GM23338 (cell line): ENCODE results near the gene SLC6A3. TPM values are rescaled to one million over a fixed set of nuclear protein-coding genes. Genes with fewer than 3 reads are reported as not detected.

ENCODE experiments used
- ATAC-seq: fragments of 200-7000 bp; cut with Tn5 transposase; 3 replicates; pipeline ENCODE4 v1.9.1; 2020
- DNase-seq: peaks from one replicate; pipeline ENCODE4 v3.0.0-alpha.2; 2015; ENCODE audit warnings: low spot score
- H2AFZ ChIP-seq: fragments of 200-600 bp; sonication (generic); 2 replicates; pipeline ENCODE4 v1.8.0; 2016; ENCODE audit warnings: antibody characterized with exemption, mild to moderate bottlenecking, moderate library complexity
- H3F3A ChIP-seq: fragments of 200-600 bp; sonication (generic); replicated peaks from 2 replicates; pipeline ENCODE4 v1.8.0; 2017; ENCODE audit warnings: antibody characterized with exemption, mixed run types, low read depth
- H3K27ac ChIP-seq: fragments of 200-600 bp; sonication (generic); 2 replicates; pipeline ENCODE4 v1.6.1; 2016; ENCODE audit warnings: low read depth
- H3K27me3 ChIP-seq: fragments of 200-600 bp; sonication (generic); 2 replicates; pipeline ENCODE4 v1.8.0; 2016; ENCODE audit warnings: mild to moderate bottlenecking, mixed run types, moderate library complexity; ENCODE audit not compliant: insufficient read depth
- H3K36me3 ChIP-seq: fragments of 200-600 bp; sonication (generic); 2 replicates; pipeline ENCODE4 v1.8.0; 2016; ENCODE audit warnings: mild to moderate bottlenecking; ENCODE audit not compliant: insufficient read depth
- H3K4me1 ChIP-seq: fragments of 200-600 bp; sonication (generic); 2 replicates; pipeline ENCODE4 v1.8.0; 2016; ENCODE audit warnings: mild to moderate bottlenecking, moderate library complexity; ENCODE audit not compliant: insufficient read depth
- H3K4me2 ChIP-seq: fragments of 200-600 bp; sonication (generic); 2 replicates; pipeline ENCODE4 v1.7.1; 2017; ENCODE audit warnings: mixed run types
- H3K4me3 ChIP-seq: fragments of 200-600 bp; sonication (generic); 2 replicates; pipeline ENCODE4 v1.6.1; 2016; ENCODE audit warnings: mixed run types
- H3K79me2 ChIP-seq: fragments of 200-600 bp; sonication (generic); replicated peaks from 2 replicates; pipeline ENCODE4 v1.8.0; 2017; ENCODE audit warnings: mild to moderate bottlenecking; ENCODE audit not compliant: insufficient read depth
- H3K9me2 ChIP-seq: fragments of 200-600 bp; sonication (generic); 2 replicates; pipeline ENCODE4 v1.8.0; 2017; ENCODE audit not compliant: insufficient read depth
- H4K20me1 ChIP-seq: fragments of 200-600 bp; sonication (generic); replicated peaks from 2 replicates; pipeline ENCODE4 v1.8.0; 2017; ENCODE audit warnings: mild to moderate bottlenecking; ENCODE audit not compliant: insufficient read depth
- H3K27ac Mint-ChIP-seq: 2 replicates; pipeline ENCODE4 v1.8.0; 2020; ENCODE audit warnings: inconsistent platforms, mild to moderate bottlenecking, moderate library complexity, mixed read lengths
- H3K27me3 Mint-ChIP-seq: 3 replicates; pipeline ENCODE4 v1.8.0; 2022; ENCODE audit warnings: low read depth, mild to moderate bottlenecking, moderate library complexity, mixed read lengths, inconsistent platforms; ENCODE audit not compliant: insufficient read depth, poor library complexity
- H3K36me3 Mint-ChIP-seq: 3 replicates; pipeline ENCODE4 v1.8.0; 2021; ENCODE audit warnings: low read depth, mild to moderate bottlenecking, inconsistent platforms, moderate library complexity, mixed read lengths
- H3K4me1 Mint-ChIP-seq: 3 replicates; pipeline ENCODE4 v1.8.0; 2020; ENCODE audit warnings: mild to moderate bottlenecking, inconsistent platforms, mixed read lengths
- H3K4me3 Mint-ChIP-seq: 3 replicates; pipeline ENCODE4 v1.8.0; 2021; ENCODE audit warnings: moderate library complexity, mild to moderate bottlenecking, inconsistent platforms, mixed read lengths
- H3K9me3 Mint-ChIP-seq: 3 replicates; pipeline ENCODE4 v1.8.0; 2020; ENCODE audit warnings: moderate library complexity, mild to moderate bottlenecking, inconsistent platforms, mixed read lengths
- NANOG ChIP-seq: IDR thresholded peaks from 2 replicates; pipeline ENCODE4 v1.6.1; 2016; ENCODE audit warnings: antibody characterized with exemption, borderline replicate concordance
- POLR2AphosphoS5 ChIP-seq: IDR thresholded peaks from 2 replicates; pipeline ENCODE4 v1.6.1; 2016; ENCODE audit warnings: antibody characterized with exemption, low read depth
- STAT1 ChIP-seq: IDR thresholded peaks from one replicate; pipeline ENCODE4 v1.6.1; 2016; ENCODE audit warnings: antibody characterized with exemption; ENCODE audit not compliant: unreplicated experiment
- ZNF331 ChIP-seq: fragments of 250-450 bp; sonication (Bioruptor Pico); IDR thresholded peaks from 2 replicates; pipeline ENCODE4 v1.5.0; 2020; ENCODE audit warnings: low read depth, mild to moderate bottlenecking, moderate library complexity
- polyA plus RNA-seq: library from polyadenylated mRNA; unstranded; fragments of >200 nt; fragmentation: Nextera tagmentation; extraction: Ambion mirVana; gene quantifications from 2 replicates; pipeline ENCODE4 v1.2.1, GENCODE V29; 2016
- total RNA-seq: library from RNA; depleted of rRNA; stranded (reverse); fragments of >200 nt; shearing (Covaris generic); gene quantifications from 2 replicates; pipeline ENCODE4 v1.2.3, GENCODE V29; 2014
- TF ChIP-seq, protein P1 (sequence below): fragments of 250-450 bp; sonication (Bioruptor Pico); IDR thresholded peaks from 2 replicates; pipeline ENCODE4 v1.5.0; 2020; ENCODE audit warnings: mild to moderate bottlenecking, moderate library complexity
- TF ChIP-seq, protein P2 (sequence below), 2 experiments: fragments of 200-600 bp in 1 of 2; sonication (generic) in 1 of 2; conservative IDR thresholded peaks; 2 replicates each; pipeline versions ENCODE4 v1.5.1 to v1.6.1; 2016 to 2017; ENCODE audit warnings: antibody characterized with exemption in 2 of 2, low read depth in 2 of 2, mild to moderate bottlenecking in 2 of 2, moderate library complexity in 1 of 2

The SLC6A3 gene
- total and polyA plus RNA-seq, 2 experiments from 2014 or later, result 0.76 to 1.0 TPM

DNA sequence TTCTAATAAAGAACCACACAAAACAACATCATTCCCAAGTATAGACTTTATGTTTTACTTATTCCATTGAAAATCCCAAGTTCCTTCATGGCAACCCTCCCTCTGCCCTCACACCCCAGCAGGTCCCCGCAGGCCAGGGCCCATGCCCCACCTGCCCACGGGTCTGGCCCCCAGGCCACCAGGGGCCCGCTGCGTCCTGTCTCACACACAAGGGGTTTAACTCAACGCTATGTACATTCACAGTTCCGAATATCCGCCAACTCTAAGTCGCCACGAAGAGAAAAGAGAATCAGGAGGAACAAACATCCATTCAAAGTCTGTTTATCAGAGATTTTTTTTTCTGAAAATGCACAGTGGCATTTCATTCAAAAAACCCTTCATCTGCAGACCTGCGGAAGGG lies 16.2 kb upstream of the SLC6A3 start:
- TF ChIP-seq STAT1, result no peak
- no peak for TF ChIP-seq POLR2AphosphoS5
- TF ChIP-seq ZNF331 (CRISPR knock-in tag), result no peak
- TF ChIP-seq, protein P1, sequence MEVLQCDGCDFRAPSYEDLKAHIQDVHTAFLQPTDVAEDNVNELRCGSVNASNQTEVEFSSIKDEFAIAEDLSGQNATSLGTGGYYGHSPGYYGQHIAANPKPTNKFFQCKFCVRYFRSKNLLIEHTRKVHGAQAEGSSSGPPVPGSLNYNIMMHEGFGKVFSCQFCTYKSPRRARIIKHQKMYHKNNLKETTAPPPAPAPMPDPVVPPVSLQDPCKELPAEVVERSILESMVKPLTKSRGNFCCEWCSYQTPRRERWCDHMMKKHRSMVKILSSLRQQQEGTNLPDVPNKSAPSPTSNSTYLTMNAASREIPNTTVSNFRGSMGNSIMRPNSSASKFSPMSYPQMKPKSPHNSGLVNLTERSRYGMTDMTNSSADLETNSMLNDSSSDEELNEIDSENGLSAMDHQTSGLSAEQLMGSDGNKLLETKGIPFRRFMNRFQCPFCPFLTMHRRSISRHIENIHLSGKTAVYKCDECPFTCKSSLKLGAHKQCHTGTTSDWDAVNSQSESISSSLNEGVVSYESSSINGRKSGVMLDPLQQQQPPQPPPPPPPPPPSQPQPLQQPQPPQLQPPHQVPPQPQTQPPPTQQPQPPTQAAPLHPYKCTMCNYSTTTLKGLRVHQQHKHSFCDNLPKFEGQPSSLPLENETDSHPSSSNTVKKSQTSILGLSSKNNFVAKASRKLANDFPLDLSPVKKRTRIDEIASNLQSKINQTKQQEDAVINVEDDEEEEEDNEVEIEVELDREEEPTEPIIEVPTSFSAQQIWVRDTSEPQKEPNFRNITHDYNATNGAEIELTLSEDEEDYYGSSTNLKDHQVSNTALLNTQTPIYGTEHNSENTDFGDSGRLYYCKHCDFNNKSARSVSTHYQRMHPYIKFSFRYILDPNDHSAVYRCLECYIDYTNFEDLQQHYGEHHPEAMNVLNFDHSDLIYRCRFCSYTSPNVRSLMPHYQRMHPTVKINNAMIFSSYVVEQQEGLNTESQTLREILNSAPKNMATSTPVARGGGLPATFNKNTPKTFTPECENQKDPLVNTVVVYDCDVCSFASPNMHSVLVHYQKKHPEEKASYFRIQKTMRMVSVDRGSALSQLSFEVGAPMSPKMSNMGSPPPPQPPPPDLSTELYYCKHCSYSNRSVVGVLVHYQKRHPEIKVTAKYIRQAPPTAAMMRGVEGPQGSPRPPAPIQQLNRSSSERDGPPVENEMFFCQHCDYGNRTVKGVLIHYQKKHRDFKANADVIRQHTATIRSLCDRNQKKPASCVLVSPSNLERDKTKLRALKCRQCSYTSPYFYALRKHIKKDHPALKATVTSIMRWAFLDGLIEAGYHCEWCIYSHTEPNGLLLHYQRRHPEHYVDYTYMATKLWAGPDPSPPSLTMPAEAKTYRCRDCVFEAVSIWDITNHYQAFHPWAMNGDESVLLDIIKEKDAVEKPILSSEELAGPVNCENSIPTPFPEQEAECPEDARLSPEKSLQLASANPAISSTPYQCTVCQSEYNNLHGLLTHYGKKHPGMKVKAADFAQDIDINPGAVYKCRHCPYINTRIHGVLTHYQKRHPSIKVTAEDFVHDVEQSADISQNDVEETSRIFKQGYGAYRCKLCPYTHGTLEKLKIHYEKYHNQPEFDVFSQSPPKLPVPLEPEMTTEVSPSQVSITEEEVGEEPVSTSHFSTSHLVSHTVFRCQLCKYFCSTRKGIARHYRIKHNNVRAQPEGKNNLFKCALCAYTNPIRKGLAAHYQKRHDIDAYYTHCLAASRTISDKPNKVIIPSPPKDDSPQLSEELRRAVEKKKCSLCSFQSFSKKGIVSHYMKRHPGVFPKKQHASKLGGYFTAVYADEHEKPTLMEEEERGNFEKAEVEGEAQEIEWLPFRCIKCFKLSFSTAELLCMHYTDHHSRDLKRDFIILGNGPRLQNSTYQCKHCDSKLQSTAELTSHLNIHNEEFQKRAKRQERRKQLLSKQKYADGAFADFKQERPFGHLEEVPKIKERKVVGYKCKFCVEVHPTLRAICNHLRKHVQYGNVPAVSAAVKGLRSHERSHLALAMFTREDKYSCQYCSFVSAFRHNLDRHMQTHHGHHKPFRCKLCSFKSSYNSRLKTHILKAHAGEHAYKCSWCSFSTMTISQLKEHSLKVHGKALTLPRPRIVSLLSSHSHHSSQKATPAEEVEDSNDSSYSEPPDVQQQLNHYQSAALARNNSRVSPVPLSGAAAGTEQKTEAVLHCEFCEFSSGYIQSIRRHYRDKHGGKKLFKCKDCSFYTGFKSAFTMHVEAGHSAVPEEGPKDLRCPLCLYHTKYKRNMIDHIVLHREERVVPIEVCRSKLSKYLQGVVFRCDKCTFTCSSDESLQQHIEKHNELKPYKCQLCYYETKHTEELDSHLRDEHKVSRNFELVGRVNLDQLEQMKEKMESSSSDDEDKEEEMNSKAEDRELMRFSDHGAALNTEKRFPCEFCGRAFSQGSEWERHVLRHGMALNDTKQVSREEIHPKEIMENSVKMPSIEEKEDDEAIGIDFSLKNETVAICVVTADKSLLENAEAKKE (CRISPR knock-in tag), result no peak
- TF ChIP-seq, protein P2, sequence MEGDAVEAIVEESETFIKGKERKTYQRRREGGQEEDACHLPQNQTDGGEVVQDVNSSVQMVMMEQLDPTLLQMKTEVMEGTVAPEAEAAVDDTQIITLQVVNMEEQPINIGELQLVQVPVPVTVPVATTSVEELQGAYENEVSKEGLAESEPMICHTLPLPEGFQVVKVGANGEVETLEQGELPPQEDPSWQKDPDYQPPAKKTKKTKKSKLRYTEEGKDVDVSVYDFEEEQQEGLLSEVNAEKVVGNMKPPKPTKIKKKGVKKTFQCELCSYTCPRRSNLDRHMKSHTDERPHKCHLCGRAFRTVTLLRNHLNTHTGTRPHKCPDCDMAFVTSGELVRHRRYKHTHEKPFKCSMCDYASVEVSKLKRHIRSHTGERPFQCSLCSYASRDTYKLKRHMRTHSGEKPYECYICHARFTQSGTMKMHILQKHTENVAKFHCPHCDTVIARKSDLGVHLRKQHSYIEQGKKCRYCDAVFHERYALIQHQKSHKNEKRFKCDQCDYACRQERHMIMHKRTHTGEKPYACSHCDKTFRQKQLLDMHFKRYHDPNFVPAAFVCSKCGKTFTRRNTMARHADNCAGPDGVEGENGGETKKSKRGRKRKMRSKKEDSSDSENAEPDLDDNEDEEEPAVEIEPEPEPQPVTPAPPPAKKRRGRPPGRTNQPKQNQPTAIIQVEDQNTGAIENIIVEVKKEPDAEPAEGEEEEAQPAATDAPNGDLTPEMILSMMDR (conservative IDR thresholded peaks at IDR 0.05; ENCODE audit: low read depth in 2 of 2), result no peak
- TF ChIP-seq NANOG, result no peak
- H3K36me3 ChIP-seq, result peaks cover 43% of the 10 kb centered on the region
- ATAC-seq, result no peak
- DNase-seq, result no peak
- no peaks in the 10 kb centered on the region for H3K27me3 ChIP-seq
- Mint-ChIP-seq H3K4me1 (no peaks in the 10 kb centered on the region; the same call in 2 of the 3 replicates), H3K36me3 (peaks cover 92% of the 10 kb centered on the region), H3K4me3 (no peak overlapping the region), H3K9me3 (peaks cover 48% of the 10 kb centered on the region), H3K27ac (no peak overlapping the region), H3K27me3 (peaks cover 15% of the 10 kb centered on the region)
- no peak overlapping the region for H3K4me3 ChIP-seq
- 0 out of 2 replicates have a peak overlapping the region, but pooled peaks have one; percentile 74 for H3K27ac ChIP-seq
- H3F3A ChIP-seq, result peaks cover 64% of the 10 kb centered on the region
- no peaks in the 10 kb centered on the region for H3K4me1 ChIP-seq
- no peaks in the 10 kb centered on the region for H3K9me2 ChIP-seq
- no peak overlapping the region for H2AFZ ChIP-seq
- no peak overlapping the region for H3K4me2 ChIP-seq
- H4K20me1 ChIP-seq, result peaks cover 3% of the 10 kb centered on the region; the same call in 1 of the 2 replicates
- no peaks in the 10 kb centered on the region for H3K79me2 ChIP-seq
